Hepatocyte (in vitro differentiated cells): ENCODE measurements around the gene FANCB.

Experiments
- EZH2 ChIP-seq: fragments of 200-600 bp; sonication (generic); IDR thresholded peaks from 2 replicates; pipeline ENCODE4 v1.6.1; 2016; ENCODE audit warnings: antibody characterized with exemption, mild to moderate bottlenecking, borderline replicate concordance
- EZH2phosphoT487 ChIP-seq: fragments of 200-600 bp; sonication (generic); IDR thresholded peaks from one replicate; pipeline ENCODE4 v1.6.1; 2018; ENCODE audit warnings: antibody characterized with exemption, mild to moderate bottlenecking, low read depth, moderate library complexity; ENCODE audit not compliant: unreplicated experiment, severe bottlenecking
- TF ChIP-seq, protein P1 (sequence below): fragments of 200-600 bp; sonication (generic); IDR thresholded peaks from 2 replicates; pipeline ENCODE4 v1.5.1; 2016; ENCODE audit warnings: antibody characterized with exemption, mild to moderate bottlenecking; ENCODE audit not compliant: poor library complexity

DNA sequence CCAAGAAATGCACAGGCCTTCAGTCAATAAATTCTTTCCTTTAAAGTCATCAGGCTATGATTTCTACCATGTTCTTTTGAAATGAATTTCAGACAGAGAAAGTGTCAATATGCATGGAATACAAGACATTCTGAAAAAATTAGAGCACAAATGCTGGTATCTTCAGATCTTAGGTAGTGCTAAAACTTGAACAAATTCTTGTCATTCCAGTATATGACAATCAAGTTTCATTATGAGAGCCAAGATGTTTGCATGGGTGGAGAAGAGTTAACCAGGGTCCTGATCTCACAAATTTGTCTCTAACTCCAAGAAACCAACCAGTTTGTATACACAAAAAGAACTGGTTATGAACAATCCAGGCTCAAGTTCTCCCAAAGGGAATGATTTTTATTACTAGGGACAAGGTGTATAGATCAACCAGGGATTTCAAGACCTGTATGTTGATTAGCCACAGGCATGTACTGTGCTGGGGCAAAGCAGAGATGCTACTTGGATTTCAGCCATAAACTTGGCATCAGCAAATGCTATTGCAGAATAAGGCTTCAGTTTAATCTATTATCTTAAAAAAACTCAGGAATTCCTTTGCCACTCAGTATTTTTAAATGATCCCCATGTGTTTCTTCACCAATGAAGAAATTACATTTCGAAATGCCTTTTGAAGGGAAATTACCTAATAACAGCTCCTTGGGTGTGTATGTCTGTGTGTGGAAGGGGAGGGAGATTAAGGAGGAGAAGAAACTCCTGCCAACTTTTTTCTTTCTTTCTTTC is 69.7 kb downstream of the FANCB start:
- no peak for TF ChIP-seq EZH2
- no peak for TF ChIP-seq EZH2phosphoT487
- TF ChIP-seq, protein P1, sequence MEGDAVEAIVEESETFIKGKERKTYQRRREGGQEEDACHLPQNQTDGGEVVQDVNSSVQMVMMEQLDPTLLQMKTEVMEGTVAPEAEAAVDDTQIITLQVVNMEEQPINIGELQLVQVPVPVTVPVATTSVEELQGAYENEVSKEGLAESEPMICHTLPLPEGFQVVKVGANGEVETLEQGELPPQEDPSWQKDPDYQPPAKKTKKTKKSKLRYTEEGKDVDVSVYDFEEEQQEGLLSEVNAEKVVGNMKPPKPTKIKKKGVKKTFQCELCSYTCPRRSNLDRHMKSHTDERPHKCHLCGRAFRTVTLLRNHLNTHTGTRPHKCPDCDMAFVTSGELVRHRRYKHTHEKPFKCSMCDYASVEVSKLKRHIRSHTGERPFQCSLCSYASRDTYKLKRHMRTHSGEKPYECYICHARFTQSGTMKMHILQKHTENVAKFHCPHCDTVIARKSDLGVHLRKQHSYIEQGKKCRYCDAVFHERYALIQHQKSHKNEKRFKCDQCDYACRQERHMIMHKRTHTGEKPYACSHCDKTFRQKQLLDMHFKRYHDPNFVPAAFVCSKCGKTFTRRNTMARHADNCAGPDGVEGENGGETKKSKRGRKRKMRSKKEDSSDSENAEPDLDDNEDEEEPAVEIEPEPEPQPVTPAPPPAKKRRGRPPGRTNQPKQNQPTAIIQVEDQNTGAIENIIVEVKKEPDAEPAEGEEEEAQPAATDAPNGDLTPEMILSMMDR, result no peak
